ENCODE results near the gene REX1BD.

The REX1BD gene

GRCh38 chr19:18601875-18602274, 13.3 kb downstream of the REX1BD start:
- TF ChIP-seq GABPA (IDR thresholded peaks at IDR 0.05; ENCODE audit: low read depth) = no peak
- no peak for TF ChIP-seq CTCF (IDR thresholded peaks at IDR 0.05; ENCODE audit: insufficient read depth, low read length)
- TF ChIP-seq SPI1 (IDR thresholded peaks at IDR 0.05; ENCODE audit: borderline replicate concordance, low read depth) = no peak
- TF ChIP-seq REST (IDR thresholded peaks at IDR 0.05; ENCODE audit: insufficient replicate concordance, low read depth) = no peak
- TF ChIP-seq POLR2AphosphoS5 (IDR thresholded peaks at IDR 0.05; ENCODE audit: low read depth) = no peak
- no peak overlapping the region for H3K4me3 ChIP-seq (replicated peaks; ENCODE audit: insufficient read depth, low read length)
- peaks cover 34% of the 10 kb centered on the region for H3K27me3 ChIP-seq (ENCODE audit: insufficient read depth, poor library complexity, severe bottlenecking)
- H3K27ac ChIP-seq (replicated peaks) = no peak overlapping the region
- DNase-seq (ENCODE audit: low read depth in 1 of 2, low spot score in 1 of 2) = no peak

- DNase-seq (ENCODE audit: low read depth in 1 of 2, low spot score in 1 of 2) = peak in 1 of 2 experiments; percentile 26
- Histone ChIP-seq H3K27me3 (ENCODE audit: insufficient read depth, poor library complexity, severe bottlenecking) (peaks cover 47% of the 10 kb centered on the region), H3K4me3 (replicated peaks; ENCODE audit: insufficient read depth, low read length) (no peak overlapping the region), H3K27ac (replicated peaks) (no peak overlapping the region)
- TF ChIP-seq CTCF (IDR thresholded peaks at IDR 0.05; ENCODE audit: insufficient read depth, low read length) (no peak), SPI1 (IDR thresholded peaks at IDR 0.05; ENCODE audit: borderline replicate concordance, low read depth) (no peak), POLR2AphosphoS5 (IDR thresholded peaks at IDR 0.05; ENCODE audit: low read depth) (no peak), REST (IDR thresholded peaks at IDR 0.05; ENCODE audit: insufficient replicate concordance, low read depth) (no peak), GABPA (IDR thresholded peaks at IDR 0.05; ENCODE audit: low read depth) (no peak)
Measured at GRCh38 chr19:18603255-18603957, 14.8 kb downstream of the REX1BD start.

GRCh38 chr19:18603958-18604819, 15.6 kb downstream of the REX1BD start:
- H3K27ac ChIP-seq (replicated peaks) = no peak overlapping the region
- H3K4me3 ChIP-seq (replicated peaks; ENCODE audit: insufficient read depth, low read length) = no peak overlapping the region
- DNase-seq (ENCODE audit: low read depth in 1 of 2, low spot score in 1 of 2) = no peak
- peaks cover 53% of the 10 kb centered on the region for H3K27me3 ChIP-seq (ENCODE audit: insufficient read depth, poor library complexity, severe bottlenecking)
- TF ChIP-seq SPI1 (IDR thresholded peaks at IDR 0.05; ENCODE audit: borderline replicate concordance, low read depth) (no peak), REST (IDR thresholded peaks at IDR 0.05; ENCODE audit: insufficient replicate concordance, low read depth) (no peak), GABPA (IDR thresholded peaks at IDR 0.05; ENCODE audit: low read depth) (no peak), POLR2AphosphoS5 (IDR thresholded peaks at IDR 0.05; ENCODE audit: low read depth) (no peak), CTCF (IDR thresholded peaks at IDR 0.05; ENCODE audit: insufficient read depth, low read length) (no peak)

Data from HL-60 (cell line).